ENCODE results near the gene TXNL4A. TPM values are rescaled to one million over a fixed set of nuclear protein-coding genes. Genes with fewer than 3 reads are reported as not detected.

TXNL4A gene
- polyA plus RNA-seq, 1 of the 3 experiments (the other 2 are of a cell fraction): 158 TPM

- no peaks in the 10 kb centered on the region for H3K4me1 ChIP-seq (ENCODE audit: control insufficient read depth in 1 of 2, insufficient read depth in 2 of 2, low read depth in 1 of 2, low read length in 1 of 2)
- H3K4me3 ChIP-seq (ENCODE audit: low read depth in 2 of 2, low read length in 1 of 2): no peak overlapping the region
- no peaks in the 10 kb centered on the region for H3K9me2 ChIP-seq
- ChIA-PET CTCF (no interaction called here), POLR2A (no interaction called here)
- DNase-seq: no peak
- no peak overlapping the region for H3K4me2 ChIP-seq
- TF ChIP-seq, protein P1, sequence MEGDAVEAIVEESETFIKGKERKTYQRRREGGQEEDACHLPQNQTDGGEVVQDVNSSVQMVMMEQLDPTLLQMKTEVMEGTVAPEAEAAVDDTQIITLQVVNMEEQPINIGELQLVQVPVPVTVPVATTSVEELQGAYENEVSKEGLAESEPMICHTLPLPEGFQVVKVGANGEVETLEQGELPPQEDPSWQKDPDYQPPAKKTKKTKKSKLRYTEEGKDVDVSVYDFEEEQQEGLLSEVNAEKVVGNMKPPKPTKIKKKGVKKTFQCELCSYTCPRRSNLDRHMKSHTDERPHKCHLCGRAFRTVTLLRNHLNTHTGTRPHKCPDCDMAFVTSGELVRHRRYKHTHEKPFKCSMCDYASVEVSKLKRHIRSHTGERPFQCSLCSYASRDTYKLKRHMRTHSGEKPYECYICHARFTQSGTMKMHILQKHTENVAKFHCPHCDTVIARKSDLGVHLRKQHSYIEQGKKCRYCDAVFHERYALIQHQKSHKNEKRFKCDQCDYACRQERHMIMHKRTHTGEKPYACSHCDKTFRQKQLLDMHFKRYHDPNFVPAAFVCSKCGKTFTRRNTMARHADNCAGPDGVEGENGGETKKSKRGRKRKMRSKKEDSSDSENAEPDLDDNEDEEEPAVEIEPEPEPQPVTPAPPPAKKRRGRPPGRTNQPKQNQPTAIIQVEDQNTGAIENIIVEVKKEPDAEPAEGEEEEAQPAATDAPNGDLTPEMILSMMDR (IDR thresholded peaks at IDR 0.05): no peak
- TF ChIP-seq PBX3 (IDR thresholded peaks at IDR 0.05): no peak
- TF ChIP-seq YY1 (IDR thresholded peaks at IDR 0.05; ENCODE audit: low read depth): no peak
- no peak for TF ChIP-seq USF2 (IDR thresholded peaks at IDR 0.05; ENCODE audit: borderline replicate concordance, low read depth, low read length)
- no peak for TF ChIP-seq EP300 (IDR thresholded peaks at IDR 0.05; ENCODE audit: borderline replicate concordance in 1 of 2, low read depth in 1 of 2, low read length in 1 of 2)
- TF ChIP-seq JUND (IDR thresholded peaks at IDR 0.05): no peak
- TF ChIP-seq EZH2phosphoT487 (IDR thresholded peaks at IDR 0.05; ENCODE audit: borderline replicate concordance, low read depth): no peak
- no peak for TF ChIP-seq GATA2 (CRISPR knock-in tag; IDR thresholded peaks at IDR 0.05)
- no peak for TF ChIP-seq TEAD4 (IDR thresholded peaks at IDR 0.05; ENCODE audit: borderline replicate concordance, insufficient read depth)
- no peak for TF ChIP-seq NFIC (IDR thresholded peaks at IDR 0.05; ENCODE audit: borderline replicate concordance)
- TF ChIP-seq USF1 (IDR thresholded peaks at IDR 0.05; ENCODE audit: borderline replicate concordance, low read depth): no peak
- no peak for TF ChIP-seq CHD2 (IDR thresholded peaks at IDR 0.05; ENCODE audit: low read length, partially characterized antibody)
- no peak for TF ChIP-seq TCF12 (IDR thresholded peaks at IDR 0.05)
- no peak for TF ChIP-seq RCOR1 (IDR thresholded peaks at IDR 0.05; ENCODE audit: low read length)
- TF ChIP-seq FOSL2 (IDR thresholded peaks at IDR 0.05; ENCODE audit: borderline replicate concordance, low read depth): no peak
- no peak for TF ChIP-seq RAD21 (IDR thresholded peaks at IDR 0.05; ENCODE audit: low read length)
- no peak overlapping the region for H3K27ac ChIP-seq (ENCODE audit: low read depth in 2 of 2, low read length in 1 of 2)
- peaks cover 12% of the 10 kb centered on the region for H3F3A ChIP-seq (replicated peaks; ENCODE audit: insufficient read depth)
- no peaks in the 10 kb centered on the region for H4K20me1 ChIP-seq (ENCODE audit: insufficient read depth)
- no peak overlapping the region for H3K9ac ChIP-seq
- H3K79me2 ChIP-seq (ENCODE audit: insufficient read depth): peaks cover 20% of the 10 kb centered on the region; the same call in 1 of the 2 replicates
- no peaks in the 10 kb centered on the region for H3K27me3 ChIP-seq (ENCODE audit: insufficient read depth)
- peaks cover 3 to 15% of the 10 kb centered on the region in 2 experiments for H3K36me3 ChIP-seq (replicated peaks in 1 of 2; ENCODE audit: control insufficient read depth in 1 of 2, insufficient read depth in 2 of 2, low read length in 1 of 2)
- 97% methylated on average over 11 of the region's 11 CpGs for WGBS (ENCODE audit: low lambda C conversion rate)
- H2AFZ ChIP-seq (ENCODE audit: low read depth): no peak overlapping the region
- H3K9me3 ChIP-seq: peaks cover 21% of the 10 kb centered on the region
Observed at GRCh38 chr18:79926306-79926705, 62.1 kb downstream of the TXNL4A start.

All from SK-N-SH (cell line).